Activated CD8-positive, alpha-beta memory T cell treated with anti-CD3 and anti-CD28 coated beads, Interleukin-2, amount 50 U/mL, for 24 hours (primary cell): ENCODE results near the gene PIKFYVE.
A peak's percentile ranks its signal among the peaks of the same experiment; 100 is the strongest.
"Not testable (repeated sequence)": the region's sequence is repeated elsewhere in the genome, so short reads cannot be mapped to it uniquely, and the experiment has no call there.

Experiments used
- DNase-seq: peaks from one replicate; pipeline ENCODE4 v3.0.0-alpha.2; 2020; ENCODE audit errors: extremely low read depth

Gene PIKFYVE

DNA sequence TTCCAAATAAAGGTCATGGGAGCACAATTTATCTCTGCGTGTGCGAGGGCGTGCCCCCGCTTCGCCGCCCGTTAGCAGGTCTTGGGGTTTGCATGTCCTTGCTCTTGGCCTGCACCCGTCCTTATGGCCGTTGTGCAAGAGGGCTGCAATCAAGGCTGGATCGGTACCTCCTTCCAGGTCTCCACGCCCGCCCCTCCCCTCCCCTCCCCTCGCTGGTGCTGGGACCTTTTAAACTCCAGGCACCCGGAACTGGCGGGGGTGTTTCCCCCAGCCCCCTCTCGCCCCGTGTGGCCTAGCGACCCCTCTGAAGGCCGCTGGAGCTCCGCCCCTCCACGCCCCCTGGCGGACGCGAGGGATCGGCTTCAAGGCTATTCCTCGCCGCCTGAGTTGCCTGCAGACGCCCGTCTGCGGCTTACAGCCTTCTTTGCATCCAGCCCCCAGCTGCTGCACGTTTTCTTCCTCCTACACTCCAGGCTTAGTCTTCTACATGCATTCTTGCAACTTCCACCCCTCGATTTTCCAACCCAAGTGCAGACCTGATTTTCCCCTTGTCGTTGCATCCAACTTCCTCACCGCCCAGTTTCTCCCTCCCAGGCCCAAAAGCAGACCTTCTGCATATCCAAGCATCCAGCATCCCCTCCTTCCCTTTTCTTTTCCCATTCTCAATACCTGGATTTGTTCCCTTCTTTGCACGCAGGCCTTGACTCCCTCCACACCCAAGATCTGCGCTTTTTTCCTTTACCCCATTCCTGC lies 11.8 kb upstream of the PIKFYVE start:
- DNase-seq: no peak

DNA sequence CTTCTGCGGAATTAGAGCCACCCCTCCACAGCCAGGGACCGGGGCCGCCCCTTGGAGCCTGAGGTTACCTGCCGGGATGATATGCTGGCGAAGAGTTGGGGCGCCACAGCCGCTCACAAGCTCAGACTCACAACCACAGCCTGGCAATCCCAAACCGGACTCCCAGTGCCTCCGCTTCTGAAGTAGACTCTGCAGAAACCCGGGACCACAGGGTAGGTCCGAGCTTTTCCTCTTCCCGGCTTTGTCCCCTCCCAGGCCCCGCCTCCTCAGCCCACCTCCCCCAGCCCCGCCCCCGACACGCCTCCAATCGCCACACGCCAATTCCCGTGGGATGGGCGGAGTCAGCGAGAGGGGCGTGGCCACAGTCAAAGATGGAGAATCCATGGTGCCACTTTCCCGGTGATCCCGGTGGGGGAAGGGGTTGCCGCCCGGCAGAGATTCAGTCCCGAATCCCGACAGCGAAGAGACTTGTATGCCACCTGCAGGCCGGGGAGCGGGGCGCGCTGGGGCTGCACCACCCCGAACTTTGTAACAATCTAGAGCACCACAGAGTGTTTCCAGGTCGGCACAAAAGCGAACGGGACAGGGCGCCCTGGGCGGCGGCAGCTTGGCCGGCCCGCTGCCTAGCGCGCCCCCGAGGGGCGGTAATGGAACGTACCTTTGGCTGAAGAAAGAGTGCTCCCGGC lies 11.0 kb upstream of the PIKFYVE start, which contains the start of gene IDH1:
TSS of gene IDH1 (minus strand) at position 201 of the 686 bp plus-strand sequence. CDS start 3,520 bp downstream, outside the sequence.
- peak; percentile 85 for DNase-seq

DNA sequence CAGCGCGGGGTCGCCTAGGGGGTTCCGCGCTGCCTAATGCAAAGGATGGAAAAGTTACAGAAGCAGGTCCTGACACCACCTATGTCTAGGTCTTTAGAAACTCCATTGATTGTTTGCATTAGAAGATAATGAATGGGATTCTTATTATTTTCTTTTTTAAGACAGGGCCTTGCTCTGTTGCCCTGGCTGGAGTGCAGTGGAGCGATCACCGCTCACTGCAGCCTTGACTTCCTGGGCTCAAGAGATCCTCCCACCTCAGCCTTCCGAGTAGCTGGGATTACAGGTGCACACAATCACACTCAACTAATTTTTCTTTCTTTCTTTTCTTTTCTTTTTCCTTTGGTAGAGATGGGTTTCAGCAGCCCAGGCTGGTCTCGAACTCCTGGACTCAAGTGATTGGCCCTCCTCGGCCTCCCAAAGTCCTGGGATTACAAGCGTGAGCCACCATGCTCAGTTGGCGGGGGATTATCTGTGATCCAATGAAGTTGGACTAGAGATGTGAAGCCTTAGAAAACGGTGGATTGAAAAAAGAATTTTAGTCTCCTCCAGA lies 10.4 kb upstream of the PIKFYVE start:
- DNase-seq: no peak

DNA sequence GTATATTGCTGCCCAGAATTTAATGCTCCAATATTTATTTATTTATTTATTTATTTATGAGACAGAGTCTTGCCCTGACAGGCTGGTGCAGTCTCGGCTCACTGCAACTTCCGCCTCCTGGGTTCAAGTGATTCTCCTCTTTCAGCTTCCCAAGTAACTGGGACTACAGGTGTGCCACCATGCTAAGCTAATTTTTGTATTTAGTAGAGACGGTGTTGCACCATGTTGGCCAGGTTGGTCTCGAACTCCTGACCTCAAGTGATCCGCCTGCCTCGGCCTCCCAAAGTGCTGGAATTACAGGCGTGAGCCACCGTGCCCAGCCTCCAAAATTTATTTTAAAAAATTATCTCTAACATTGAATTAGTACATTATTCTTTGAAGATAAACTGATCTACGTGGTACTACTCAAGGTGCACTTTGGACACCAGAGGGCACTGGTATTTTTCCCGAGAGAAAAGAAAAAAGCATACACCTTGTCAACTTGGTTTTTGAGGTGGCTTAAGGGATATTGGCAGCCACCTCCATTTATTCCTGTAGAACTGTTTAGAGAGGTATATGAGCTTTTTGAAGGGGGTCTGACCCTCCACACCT lies 9.8 kb upstream of the PIKFYVE start:
- DNase-seq: no peak

DNA sequence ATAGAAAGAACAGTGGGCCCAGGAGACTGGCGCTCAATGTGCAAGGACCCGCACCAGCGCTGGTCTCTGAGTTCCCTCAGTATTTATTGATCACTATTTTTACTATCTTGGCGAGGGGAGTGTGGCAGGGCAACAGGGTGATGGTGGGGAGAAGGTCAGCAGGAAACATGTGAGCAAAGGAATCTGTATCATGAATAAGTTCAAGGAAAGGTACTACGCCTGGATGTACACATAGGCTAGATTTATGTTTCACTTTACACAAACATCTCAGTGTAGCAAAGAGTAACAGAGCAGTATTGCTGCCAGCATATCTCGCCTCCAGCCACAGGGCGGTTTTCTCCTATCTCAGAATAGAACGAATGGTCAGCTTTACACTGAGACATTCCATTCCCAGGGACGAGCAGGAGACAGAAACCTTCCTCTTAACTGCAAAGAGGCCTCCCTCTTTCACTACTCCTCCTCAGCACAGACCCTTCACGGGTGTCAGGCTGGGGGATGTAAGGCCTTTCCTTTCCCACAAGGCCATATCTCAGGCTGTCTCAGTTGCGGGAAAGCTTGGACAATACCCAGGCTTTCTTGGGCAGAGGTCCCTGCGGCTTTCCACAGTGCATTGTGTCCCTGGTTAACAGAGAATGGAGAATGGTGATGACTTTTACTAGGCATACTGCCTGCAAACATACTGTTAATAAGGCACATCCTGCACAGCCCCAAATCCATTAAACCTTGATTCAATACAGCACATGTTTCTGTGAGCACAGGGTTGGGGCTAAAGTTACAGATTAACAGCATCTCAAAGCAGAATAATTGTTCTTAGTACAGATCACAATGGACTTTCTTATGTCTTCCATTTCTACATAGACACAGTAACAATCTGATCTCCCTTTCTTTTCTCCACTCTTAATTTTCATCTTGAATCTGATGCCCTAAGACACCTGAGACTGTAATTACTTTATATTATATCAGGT lies 8.9 kb upstream of the PIKFYVE start:
- DNase-seq: not testable (repeated sequence)

DNA sequence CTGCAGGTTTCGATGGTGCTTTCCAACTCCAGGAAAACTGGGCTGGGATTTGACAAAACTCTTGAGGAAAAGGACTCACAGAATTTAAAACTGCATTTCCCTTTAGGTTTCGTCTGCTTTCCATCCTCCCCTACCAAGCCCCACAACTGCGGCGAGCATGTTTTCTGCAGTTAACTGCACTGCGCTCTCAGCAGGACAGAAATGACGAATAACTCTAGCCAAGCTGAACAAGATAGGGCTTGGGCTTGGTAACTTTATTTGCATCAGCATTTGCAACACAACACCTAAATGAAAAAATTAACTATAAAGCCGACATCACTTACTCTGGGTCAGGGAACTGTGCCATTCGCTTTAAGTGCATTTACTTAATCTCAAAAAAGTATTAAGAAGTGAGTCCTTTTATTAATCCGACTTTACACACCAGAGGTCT lies 669 bp upstream of the PIKFYVE start:
- DNase-seq: no peak

DNA sequence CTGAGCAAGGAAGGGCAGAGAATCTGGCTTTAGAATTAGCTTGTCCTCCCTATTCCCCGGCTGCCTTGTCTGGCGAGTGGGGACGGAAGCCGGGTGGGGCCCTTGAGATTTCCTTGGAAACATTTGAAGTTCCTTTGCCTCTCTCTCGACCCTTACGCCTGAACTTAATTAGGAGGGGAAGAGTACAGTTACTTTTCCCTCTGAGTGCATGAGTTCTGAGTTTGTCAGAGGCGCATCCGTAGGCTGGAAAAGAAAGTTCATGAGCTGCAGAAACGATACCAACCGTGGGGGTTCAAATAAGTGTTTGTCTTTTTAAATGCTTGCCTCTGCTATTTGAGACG lies 468 bp downstream of the PIKFYVE start:
- DNase-seq: no peak

DNA sequence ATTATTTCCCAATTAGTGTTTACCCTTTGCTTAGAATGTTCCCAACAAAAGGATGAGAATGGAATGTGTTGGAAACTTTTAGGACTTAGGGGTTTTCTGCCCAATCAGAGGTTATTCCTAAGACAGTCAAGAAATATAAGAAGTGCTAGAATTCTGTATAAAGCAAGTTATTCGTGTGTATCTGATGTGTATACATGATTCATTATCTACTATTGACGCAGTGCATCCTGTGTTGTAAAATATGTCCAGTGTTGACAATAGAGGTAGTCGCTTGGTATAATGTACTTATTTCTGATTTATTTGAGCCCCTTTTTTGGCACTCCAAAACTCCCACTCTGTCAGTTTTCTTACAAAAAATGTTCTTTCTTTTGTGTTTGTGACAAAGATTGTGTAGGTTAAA lies 881 bp downstream of the PIKFYVE start:
- DNase-seq: no peak

DNA sequence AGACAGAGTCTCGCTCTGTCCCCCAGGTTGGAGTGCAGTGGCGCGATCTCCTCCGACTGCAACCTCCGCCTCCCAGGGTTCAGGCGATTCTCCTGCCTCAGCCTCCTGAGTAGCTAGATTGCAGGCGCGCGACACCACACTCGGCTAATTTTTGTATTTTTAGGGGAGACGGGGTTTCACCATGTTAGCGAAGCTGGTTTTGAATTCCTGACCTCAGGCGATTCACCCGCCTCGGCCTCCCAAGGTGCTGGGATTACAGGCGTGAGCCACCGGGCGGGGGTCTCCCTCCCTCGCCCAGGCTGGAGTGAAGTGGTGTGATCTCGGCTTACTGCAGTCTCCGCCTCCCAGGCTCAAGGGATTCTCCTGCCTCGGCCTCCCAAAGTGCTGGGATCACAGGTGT lies 1.5 kb downstream of the PIKFYVE start:
- not testable (repeated sequence) for DNase-seq

DNA sequence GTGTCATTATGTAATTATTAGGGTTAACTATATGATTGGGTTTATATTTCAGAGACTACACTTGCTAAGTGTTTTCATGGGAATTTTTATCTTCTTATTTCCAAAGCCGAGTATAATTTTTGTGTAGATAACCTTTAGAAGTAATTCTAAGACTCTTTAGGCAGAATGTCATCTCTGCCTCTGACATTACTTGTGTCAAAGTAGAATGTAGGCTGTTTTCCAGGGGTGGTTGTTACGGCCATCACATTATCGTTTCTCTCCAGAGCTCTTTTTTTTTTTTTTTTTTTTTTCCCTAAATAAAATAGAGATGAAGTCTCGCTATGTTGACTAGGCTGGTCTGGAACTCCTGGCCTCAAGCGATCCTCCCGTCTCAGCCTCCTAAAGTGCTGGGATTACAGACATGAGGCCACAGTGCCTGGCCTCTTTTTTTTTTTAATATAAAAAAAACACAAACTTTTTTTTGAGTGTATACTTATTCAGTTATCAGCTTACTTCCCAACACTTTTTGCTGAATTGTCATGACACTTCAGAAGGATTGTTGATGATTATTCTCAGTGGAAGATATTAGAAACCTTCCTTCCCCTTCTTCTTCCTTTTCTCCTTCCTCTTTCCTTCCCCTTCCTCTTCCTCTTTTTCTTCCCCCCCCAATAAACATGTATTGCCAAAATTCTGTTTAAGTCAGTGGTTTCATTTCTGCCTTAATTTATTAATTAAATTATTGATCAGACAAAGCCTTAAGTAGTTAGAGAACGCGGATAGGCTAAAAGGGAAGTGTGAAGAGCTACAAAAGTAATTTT lies 2.3 kb downstream of the PIKFYVE start:
- DNase-seq: no peak

DNA sequence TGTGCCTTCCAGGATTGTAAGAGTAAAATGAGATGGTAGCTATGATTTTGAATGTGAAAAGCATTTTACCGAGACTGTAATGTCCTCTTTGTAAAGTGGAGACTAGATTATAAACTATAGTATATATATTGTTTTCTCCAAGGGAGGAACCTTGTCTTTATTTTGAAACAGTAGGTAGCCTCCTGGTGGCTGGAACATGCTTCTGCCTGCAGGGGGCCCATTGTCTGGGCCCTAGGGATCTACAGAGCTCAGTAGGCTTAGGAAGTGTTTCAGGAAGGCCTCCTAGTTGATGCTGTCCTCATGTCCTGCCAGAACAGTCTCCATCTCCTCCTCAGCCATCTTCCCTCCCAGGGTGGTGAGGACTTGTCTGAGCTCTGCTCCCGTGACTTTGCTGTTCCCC lies 3.0 kb downstream of the PIKFYVE start:
- no peak for DNase-seq

DNA sequence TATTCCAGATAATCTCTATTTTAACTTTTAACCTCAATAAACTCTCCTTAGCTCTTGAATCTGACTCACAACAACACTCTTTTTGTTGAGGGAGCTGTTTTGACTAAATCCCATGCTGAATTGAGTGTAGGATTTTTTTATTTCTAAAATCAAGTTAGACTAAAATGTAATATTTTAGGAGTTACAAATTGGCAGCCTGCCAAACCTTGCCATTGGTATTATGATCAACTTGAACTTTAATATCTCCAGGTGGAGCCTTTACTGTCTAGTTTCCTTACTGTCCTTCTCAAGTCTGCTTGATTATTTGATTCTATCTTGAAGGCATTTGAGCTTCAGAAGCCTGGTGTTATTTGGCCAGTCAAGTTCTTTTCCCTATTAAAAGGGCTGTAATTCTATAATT lies 8.7 kb downstream of the PIKFYVE start:
- no peak for DNase-seq

DNA sequence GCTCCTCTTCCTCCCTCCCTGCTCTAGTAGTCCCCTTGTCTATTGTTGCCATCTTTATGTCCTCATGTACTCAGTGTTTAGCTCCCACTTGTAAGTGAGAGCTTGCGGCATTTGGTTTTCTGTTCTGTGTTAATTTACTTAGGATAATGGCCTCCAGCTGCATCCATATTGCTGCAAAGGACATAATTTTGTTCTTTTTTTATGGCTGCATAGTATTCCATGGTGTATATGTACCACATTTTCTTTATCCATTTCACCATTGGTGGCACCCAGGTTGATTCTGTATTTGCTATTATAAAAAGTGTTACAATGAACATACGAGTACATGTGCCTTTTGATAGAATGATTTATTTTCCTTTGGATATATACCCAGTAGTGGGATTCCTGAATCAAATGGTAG lies 12.5 kb downstream of the PIKFYVE start:
- DNase-seq: no peak

DNA sequence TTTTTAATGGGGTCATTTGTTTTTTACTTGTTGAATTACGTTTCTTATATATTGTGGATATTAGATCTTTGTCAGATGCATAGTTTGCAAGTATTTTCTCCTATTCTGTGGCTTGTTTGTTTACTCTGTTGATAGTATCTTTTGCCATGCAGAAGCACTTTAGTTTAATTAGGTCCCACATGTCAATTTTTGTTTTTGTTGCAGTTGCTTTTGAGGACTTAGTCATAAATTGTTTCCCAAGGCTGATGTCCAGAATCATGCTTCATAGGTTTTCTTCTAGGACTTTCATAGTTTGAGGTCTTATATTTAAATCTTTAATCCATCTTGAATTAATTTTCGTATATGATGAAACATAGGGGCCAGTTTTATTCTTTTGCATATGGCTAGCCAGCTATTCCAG lies 13.2 kb downstream of the PIKFYVE start:
- DNase-seq: no peak

DNA sequence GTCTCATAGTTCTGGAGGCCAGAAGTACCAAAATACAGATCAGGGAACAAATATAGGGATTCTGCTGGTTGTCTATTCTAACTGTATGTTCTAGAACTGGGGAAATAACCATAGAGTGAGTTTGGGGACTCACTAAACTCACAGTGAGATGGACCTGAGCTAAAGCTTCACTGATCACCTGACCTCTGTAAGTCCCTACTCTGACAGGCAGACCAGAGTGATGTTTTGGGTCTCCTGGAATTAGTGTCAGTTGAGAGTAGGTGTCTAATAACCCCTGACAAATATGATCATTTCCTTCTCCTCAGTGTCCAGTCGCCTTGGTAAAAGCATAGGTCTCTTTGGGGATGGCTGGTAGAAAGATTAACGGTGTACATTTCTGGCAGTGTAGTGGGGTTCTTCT lies 14.2 kb downstream of the PIKFYVE start:
- no peak for DNase-seq

DNA sequence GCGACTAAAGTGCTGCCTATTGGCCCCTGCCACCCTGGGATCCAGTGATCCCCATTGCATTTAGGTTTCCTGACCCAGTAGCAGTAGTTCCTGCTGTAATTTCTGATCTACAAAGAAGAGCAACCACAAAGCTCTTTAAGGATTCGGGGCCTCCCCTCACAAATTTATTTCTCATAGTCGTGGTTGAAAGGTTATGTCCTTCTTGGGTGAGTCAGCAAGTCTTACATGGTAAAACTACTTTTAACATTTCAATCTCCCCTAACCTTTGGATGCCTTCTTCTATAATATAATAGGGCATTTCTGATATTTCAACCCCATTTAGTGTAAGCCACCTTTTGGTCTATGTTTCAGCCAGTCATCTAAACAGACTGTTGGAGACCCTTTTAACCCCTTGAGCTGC lies 14.9 kb downstream of the PIKFYVE start:
- no peak for DNase-seq

DNA sequence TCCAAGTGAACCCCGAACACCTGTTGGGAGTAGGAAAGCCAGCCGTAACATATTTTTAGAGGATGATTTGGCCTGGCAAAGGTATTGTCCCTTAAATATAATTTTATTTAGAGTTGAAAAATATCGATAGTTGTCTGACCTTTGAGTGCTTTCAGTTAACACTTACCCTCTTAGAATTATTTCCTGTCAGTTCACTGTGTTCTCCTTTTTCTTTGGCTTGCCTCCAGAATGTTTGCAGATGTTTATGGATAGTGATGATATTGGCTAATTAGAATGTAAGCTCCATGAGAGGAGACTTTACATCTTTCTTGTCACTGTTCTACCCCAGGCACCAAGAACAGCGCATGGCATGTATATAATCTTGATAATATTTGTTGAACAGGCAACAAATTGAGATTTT lies 19.8 kb downstream of the PIKFYVE start:
- DNase-seq: no peak

DNA sequence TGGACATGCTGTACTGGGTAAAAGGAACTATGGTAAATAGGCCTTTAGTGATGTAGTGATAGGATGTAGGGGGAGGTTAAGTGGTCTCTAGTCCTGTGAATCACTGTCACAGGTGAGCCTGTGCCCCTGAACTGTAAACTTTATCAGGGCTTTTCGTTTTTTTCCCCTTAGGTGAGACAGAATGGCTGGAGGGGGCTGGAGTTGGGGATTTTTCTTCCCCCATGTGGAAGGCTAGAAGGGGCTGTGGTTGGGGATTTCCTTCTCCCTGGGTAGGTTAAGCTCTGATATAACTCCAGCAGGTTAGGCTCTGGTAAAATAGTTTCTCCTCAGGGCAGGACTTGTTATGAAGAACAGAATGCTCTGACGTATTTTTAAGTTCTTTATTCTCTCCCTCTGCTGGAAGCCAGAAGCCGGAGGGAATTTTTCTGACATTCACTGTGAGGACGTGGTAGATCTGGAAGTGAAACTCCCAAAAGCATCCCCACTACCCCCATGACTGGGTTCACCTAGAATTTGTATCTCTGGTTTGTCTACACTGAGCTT lies 28.5 kb downstream of the PIKFYVE start:
- no peak for DNase-seq

DNA sequence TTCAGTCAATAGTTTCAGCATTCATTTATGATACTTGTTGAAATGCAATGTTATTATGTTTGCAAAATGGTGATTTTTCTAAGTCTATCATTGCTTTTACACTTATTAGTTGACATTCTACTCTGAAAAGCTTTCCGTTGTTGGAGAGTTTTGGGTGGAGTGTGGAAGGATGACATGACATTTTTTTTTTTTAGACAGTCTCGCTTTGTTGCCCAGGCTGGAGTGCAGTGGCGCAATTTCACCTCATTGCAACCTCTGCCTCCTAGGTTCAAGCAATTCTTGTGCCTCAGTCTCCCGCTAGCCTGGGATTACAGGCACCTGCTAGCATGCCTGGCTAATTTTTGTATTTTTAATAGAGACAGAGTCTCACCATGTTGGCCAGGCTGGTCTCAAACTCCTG lies 29.8 kb downstream of the PIKFYVE start:
- no peak for DNase-seq

DNA sequence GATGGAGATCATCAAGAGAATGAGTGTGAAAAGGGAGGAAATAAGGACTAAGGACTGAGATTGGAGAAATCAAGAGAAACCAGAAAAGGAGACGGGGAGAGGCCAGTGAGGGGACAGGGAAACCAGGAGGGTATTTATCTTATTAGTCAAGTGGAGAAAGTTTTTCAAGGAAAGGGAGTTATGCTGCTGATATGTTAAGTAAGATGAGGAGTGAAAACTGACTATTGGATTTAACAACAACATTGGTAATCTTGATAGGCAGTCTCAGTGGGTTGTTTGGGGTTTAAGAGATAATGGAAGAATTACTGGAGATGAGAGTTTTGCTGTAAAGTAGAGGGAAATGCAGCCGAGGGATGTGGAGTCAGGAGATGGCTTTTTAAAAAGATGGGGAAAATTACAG lies 30.6 kb downstream of the PIKFYVE start:
- no peak for DNase-seq

DNA sequence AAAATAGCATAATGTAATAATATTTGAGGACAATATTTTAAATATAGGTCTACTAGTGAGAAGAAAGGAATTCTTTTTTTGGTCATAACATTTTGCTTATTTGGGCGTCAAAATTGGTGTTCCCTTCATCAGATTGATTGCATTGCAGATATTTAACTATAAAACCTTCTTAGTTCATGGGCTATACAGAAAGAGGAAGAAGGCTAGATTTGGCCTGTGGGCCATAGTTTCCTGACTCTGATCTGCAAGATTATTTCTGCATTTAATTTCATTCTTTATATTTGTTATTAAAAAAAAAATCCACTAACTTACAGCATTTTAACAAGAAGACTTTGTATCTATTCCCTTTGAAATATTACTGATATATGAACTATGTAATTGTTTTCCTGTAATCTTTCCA lies 31.9 kb downstream of the PIKFYVE start:
- no peak for DNase-seq
